ENCODE results near the gene UBE2E1.
"Not testable (repeated sequence)": the region's sequence is repeated elsewhere in the genome, so short reads cannot be mapped to it uniquely, and the experiment has no call there.

UBE2E1 gene

GRCh38 chr3:23900744-23901143, 95.0 kb downstream of the UBE2E1 start:
- Histone ChIP-seq H3K18ac (ENCODE audit: low read length) (no peak overlapping the region), H3K36me3 (ENCODE audit: control insufficient read depth, insufficient read depth, low read length) (peaks cover 6% of the 10 kb centered on the region), H2BK5ac (ENCODE audit: low read length) (no peak overlapping the region), H3K79me1 (ENCODE audit: low read length) (no peaks in the 10 kb centered on the region), H3K9ac (ENCODE audit: low read length) (no peak overlapping the region), H3K27me3 (ENCODE audit: insufficient read depth, low read length, poor library complexity) (no peaks in the 10 kb centered on the region), H4K8ac (ENCODE audit: low read depth, low read length) (no peak overlapping the region), H3K27ac (ENCODE audit: low read depth, low read length) (no peak overlapping the region), H3K4me1 (ENCODE audit: control insufficient read depth, low read depth, low read length) (no peaks in the 10 kb centered on the region), H3K79me2 (ENCODE audit: control insufficient read depth, insufficient read depth, low read length) (no peaks in the 10 kb centered on the region), H2BK15ac (replicated peaks; ENCODE audit: low read depth) (no peak overlapping the region), H3K56ac (ENCODE audit: low read length) (no peak overlapping the region), H2BK120ac (ENCODE audit: low read depth, low read length) (no peak overlapping the region), H2AK5ac (ENCODE audit: low read length) (no peak overlapping the region), H3K4ac (ENCODE audit: low read depth, low read length) (no peak overlapping the region), H3K4me3 (ENCODE audit: low read length) (no peak overlapping the region), H3K4me2 (ENCODE audit: low read length) (no peak overlapping the region), H4K5ac (ENCODE audit: low read length) (no peak overlapping the region), H3K23ac (ENCODE audit: low read length) (no peak overlapping the region)
- no peak for DNase-seq
- WGBS (ENCODE audit: extremely low coverage, insufficient coverage, low lambda C conversion rate) = no CpG with 5 or more reads among the region's 6 CpGs

GRCh38 chr3:23904545-23904944, 98.8 kb downstream of the UBE2E1 start:
- Histone ChIP-seq H2BK15ac (replicated peaks; ENCODE audit: low read depth) (no peak overlapping the region), H4K5ac (ENCODE audit: low read length) (no peak overlapping the region), H4K8ac (ENCODE audit: low read depth, low read length) (no peak overlapping the region), H3K79me1 (ENCODE audit: low read length) (no peaks in the 10 kb centered on the region), H3K23ac (ENCODE audit: low read length) (no peak overlapping the region), H3K4me3 (ENCODE audit: low read length) (no peak overlapping the region), H3K4ac (ENCODE audit: low read depth, low read length) (no peak overlapping the region), H3K79me2 (ENCODE audit: control insufficient read depth, insufficient read depth, low read length) (no peaks in the 10 kb centered on the region), H3K27ac (ENCODE audit: low read depth, low read length) (no peak overlapping the region), H2BK120ac (ENCODE audit: low read depth, low read length) (no peak overlapping the region), H3K4me1 (ENCODE audit: control insufficient read depth, low read depth, low read length) (no peaks in the 10 kb centered on the region), H3K56ac (ENCODE audit: low read length) (no peak overlapping the region), H3K9ac (ENCODE audit: low read length) (no peak overlapping the region), H2BK5ac (ENCODE audit: low read length) (no peak overlapping the region), H2AK5ac (ENCODE audit: low read length) (no peak overlapping the region), H3K18ac (ENCODE audit: low read length) (no peak overlapping the region), H3K36me3 (ENCODE audit: control insufficient read depth, insufficient read depth, low read length) (no peaks in the 10 kb centered on the region), H3K27me3 (ENCODE audit: insufficient read depth, low read length, poor library complexity) (no peaks in the 10 kb centered on the region), H3K4me2 (ENCODE audit: low read length) (no peak overlapping the region)
- DNase-seq = no peak

GRCh38 chr3:23909341-23909740, 103.6 kb downstream of the UBE2E1 start:
- Histone ChIP-seq H2BK5ac (ENCODE audit: low read length) (no peak overlapping the region), H3K18ac (ENCODE audit: low read length) (no peak overlapping the region)
- WGBS (ENCODE audit: extremely low coverage, insufficient coverage, low lambda C conversion rate) = no CpG with 5 or more reads among the region's 7 CpGs

GRCh38 chr3:23911397-23911796, 105.6 kb downstream of the UBE2E1 start:
- Histone ChIP-seq H3K4me2 (ENCODE audit: low read length) (no peak overlapping the region), H4K5ac (ENCODE audit: low read length) (no peak overlapping the region), H3K23ac (ENCODE audit: low read length) (no peak overlapping the region), H3K36me3 (ENCODE audit: control insufficient read depth, insufficient read depth, low read length) (no peaks in the 10 kb centered on the region), H2AK5ac (ENCODE audit: low read length) (no peak overlapping the region), H2BK15ac (replicated peaks; ENCODE audit: low read depth) (no peak overlapping the region), H3K27ac (ENCODE audit: low read depth, low read length) (no peak overlapping the region), H3K27me3 (ENCODE audit: insufficient read depth, low read length, poor library complexity) (no peaks in the 10 kb centered on the region), H3K18ac (ENCODE audit: low read length) (no peak overlapping the region), H3K79me2 (ENCODE audit: control insufficient read depth, insufficient read depth, low read length) (peaks cover 2% of the 10 kb centered on the region), H3K4me1 (ENCODE audit: control insufficient read depth, low read depth, low read length) (peaks cover 2% of the 10 kb centered on the region), H3K56ac (ENCODE audit: low read length) (no peak overlapping the region), H3K9ac (ENCODE audit: low read length) (no peak overlapping the region), H2BK5ac (ENCODE audit: low read length) (no peak overlapping the region), H3K79me1 (ENCODE audit: low read length) (peaks cover 3% of the 10 kb centered on the region), H3K4ac (ENCODE audit: low read depth, low read length) (no peak overlapping the region), H4K8ac (ENCODE audit: low read depth, low read length) (no peak overlapping the region), H3K4me3 (ENCODE audit: low read length) (no peak overlapping the region), H2BK120ac (ENCODE audit: low read depth, low read length) (no peak overlapping the region)
- WGBS (ENCODE audit: extremely low coverage, insufficient coverage, low lambda C conversion rate) = no CpG with 5 or more reads among the region's 2 CpGs
- DNase-seq = no peak

More at GRCh38 chr3:23909341-23909740, 103.6 kb downstream of the UBE2E1 start:
- H2BK15ac ChIP-seq (replicated peaks; ENCODE audit: low read depth) = no peak overlapping the region
- no peak overlapping the region for H2AK5ac ChIP-seq (ENCODE audit: low read length)
- no peak overlapping the region for H2BK120ac ChIP-seq (ENCODE audit: low read depth, low read length)
- no peak overlapping the region for H3K4me3 ChIP-seq (ENCODE audit: low read length)
- peaks cover 2% of the 10 kb centered on the region for H3K79me2 ChIP-seq (ENCODE audit: control insufficient read depth, insufficient read depth, low read length)
- no peak overlapping the region for H3K9ac ChIP-seq (ENCODE audit: low read length)
- H3K79me1 ChIP-seq (ENCODE audit: low read length) = no peaks in the 10 kb centered on the region
- H3K56ac ChIP-seq (ENCODE audit: low read length) = no peak overlapping the region
- no peaks in the 10 kb centered on the region for H3K36me3 ChIP-seq (ENCODE audit: control insufficient read depth, insufficient read depth, low read length)
- H4K8ac ChIP-seq (ENCODE audit: low read depth, low read length) = no peak overlapping the region
- no peak overlapping the region for H3K4ac ChIP-seq (ENCODE audit: low read depth, low read length)
- no peak overlapping the region for H3K27ac ChIP-seq (ENCODE audit: low read depth, low read length)
- H3K23ac ChIP-seq (ENCODE audit: low read length) = no peak overlapping the region
- no peaks in the 10 kb centered on the region for H3K4me1 ChIP-seq (ENCODE audit: control insufficient read depth, low read depth, low read length)
- no peak for DNase-seq
- H3K27me3 ChIP-seq (ENCODE audit: insufficient read depth, low read length, poor library complexity) = no peaks in the 10 kb centered on the region
- no peak overlapping the region for H3K4me2 ChIP-seq (ENCODE audit: low read length)
- no peak overlapping the region for H4K5ac ChIP-seq (ENCODE audit: low read length)

GRCh38 chr3:23912335-23912734, 106.6 kb downstream of the UBE2E1 start:
- not testable (repeated sequence) for H3K79me2 ChIP-seq (ENCODE audit: control insufficient read depth, insufficient read depth, low read length); H3K27ac ChIP-seq (ENCODE audit: low read depth, low read length); H3K18ac ChIP-seq (ENCODE audit: low read length); H3K4ac ChIP-seq (ENCODE audit: low read depth, low read length); H3K36me3 ChIP-seq (ENCODE audit: control insufficient read depth, insufficient read depth, low read length); H3K79me1 ChIP-seq (ENCODE audit: low read length); H3K9ac ChIP-seq (ENCODE audit: low read length); H3K27me3 ChIP-seq (ENCODE audit: insufficient read depth, low read length, poor library complexity); H4K5ac ChIP-seq (ENCODE audit: low read length); H3K4me2 ChIP-seq (ENCODE audit: low read length); H3K4me1 ChIP-seq (ENCODE audit: control insufficient read depth, low read depth, low read length); H3K23ac ChIP-seq (ENCODE audit: low read length); H2AK5ac ChIP-seq (ENCODE audit: low read length); H2BK120ac ChIP-seq (ENCODE audit: low read depth, low read length); H2BK15ac ChIP-seq (replicated peaks; ENCODE audit: low read depth); H2BK5ac ChIP-seq (ENCODE audit: low read length); H4K8ac ChIP-seq (ENCODE audit: low read depth, low read length); H3K56ac ChIP-seq (ENCODE audit: low read length); DNase-seq; H3K4me3 ChIP-seq (ENCODE audit: low read length)
- WGBS (ENCODE audit: extremely low coverage, insufficient coverage, low lambda C conversion rate) = no CpG with 5 or more reads among the region's 3 CpGs

- Histone ChIP-seq H3K4ac (ENCODE audit: low read depth, low read length) (no peak overlapping the region), H3K4me2 (ENCODE audit: low read length) (no peak overlapping the region), H3K36me3 (ENCODE audit: control insufficient read depth, insufficient read depth, low read length) (peaks cover 2% of the 10 kb centered on the region), H2BK15ac (replicated peaks; ENCODE audit: low read depth) (no peak overlapping the region), H3K9ac (ENCODE audit: low read length) (no peak overlapping the region), H2AK5ac (ENCODE audit: low read length) (no peak overlapping the region), H3K27me3 (ENCODE audit: insufficient read depth, low read length, poor library complexity) (no peaks in the 10 kb centered on the region), H3K79me2 (ENCODE audit: control insufficient read depth, insufficient read depth, low read length) (peaks cover 14% of the 10 kb centered on the region), H3K56ac (ENCODE audit: low read length) (no peak overlapping the region), H3K27ac (ENCODE audit: low read depth, low read length) (no peak overlapping the region), H2BK120ac (ENCODE audit: low read depth, low read length) (no peak overlapping the region), H3K23ac (ENCODE audit: low read length) (no peak overlapping the region), H3K79me1 (ENCODE audit: low read length) (peaks cover 3% of the 10 kb centered on the region), H3K4me1 (ENCODE audit: control insufficient read depth, low read depth, low read length) (peaks cover 2% of the 10 kb centered on the region), H4K8ac (ENCODE audit: low read depth, low read length) (no peak overlapping the region), H3K18ac (ENCODE audit: low read length) (no peak overlapping the region), H2BK5ac (ENCODE audit: low read length) (no peak overlapping the region), H4K5ac (ENCODE audit: low read length) (no peak overlapping the region), H3K4me3 (ENCODE audit: low read length) (no peak overlapping the region)
- WGBS (ENCODE audit: extremely low coverage, insufficient coverage, low lambda C conversion rate) = no CpG with 5 or more reads among the region's 1 CpG
- DNase-seq = no peak
Measured at GRCh38 chr3:23913182-23913581, 107.4 kb downstream of the UBE2E1 start.

All from mesendoderm (in vitro differentiated cells).